ENCODE results near the gene ARSG. TPM values are rescaled to one million over a fixed set of nuclear protein-coding genes. Genes with fewer than 3 reads are reported as not detected.
A peak's percentile ranks its signal among the peaks of the same experiment; 100 is the strongest.
"Not testable (repeated sequence)": the region's sequence is repeated elsewhere in the genome, so short reads cannot be mapped to it uniquely, and the experiment has no call there.

Gene ARSG
- total and polyA plus RNA-seq, 2 of the 4 experiments (the other 2 are of a cell fraction): 2.9 to 3.0 TPM

- H4K8ac ChIP-seq (ENCODE audit: low read depth in 2 of 2, low read length in 2 of 2); H3K9me1 ChIP-seq (ENCODE audit: insufficient read depth, low read length); H3K4me2 ChIP-seq (ENCODE audit: low read depth, low read length); H2BK15ac ChIP-seq (ENCODE audit: low read depth, low read length); H2BK20ac ChIP-seq (ENCODE audit: low read depth, low read length); H4K91ac ChIP-seq (ENCODE audit: insufficient read depth, low read depth, low read length); H3K56ac ChIP-seq (ENCODE audit: extremely low read depth, insufficient read depth, low read length); H2AK9ac ChIP-seq (replicated peaks; ENCODE audit: low read depth, low read length, poor library complexity); H3K79me1 ChIP-seq (ENCODE audit: low read depth in 1 of 2, low read length in 2 of 2); H3K9ac ChIP-seq (ENCODE audit: low read depth, low read length); H2AFZ ChIP-seq (replicated peaks; ENCODE audit: low read length, poor library complexity); H3K4ac ChIP-seq (ENCODE audit: low read depth, low read length); H3K36me3 ChIP-seq (ENCODE audit: control insufficient read depth, insufficient read depth, low read length); H3K9me3 ChIP-seq (ENCODE audit: control insufficient read depth, insufficient read depth, low read length); H2BK120ac ChIP-seq (ENCODE audit: low read depth, low read length); H3K4me1 ChIP-seq (ENCODE audit: control insufficient read depth, insufficient read depth, low read length); POLR2A ChIA-PET (ENCODE audit: unreplicated experiment); H4K20me1 ChIP-seq (ENCODE audit: insufficient read depth, low read length); BruUV-seq (replicated peaks); H3K27me3 ChIP-seq (ENCODE audit: control insufficient read depth, insufficient read depth, low read length); dilution Hi-C loops (cut with HindIII; ENCODE audit: low sequenced_read_pairs, unreplicated experiment); H3K27ac ChIP-seq (ENCODE audit: insufficient read depth, low read length); H3K23ac ChIP-seq (ENCODE audit: low read depth, low read length); H3K4me3 ChIP-seq (ENCODE audit: insufficient read depth, low read depth, low read length); H2BK5ac ChIP-seq (ENCODE audit: low read depth, low read length, poor library complexity, severe bottlenecking): not testable (repeated sequence)
- CTCF ChIA-PET: interaction anchor here (0.6 to 3.8 kb wide), 3 partner anchors 136 to 174 kb away, joined by 3 to 34 read pairs (median 4); no protein-coding TSS in a partner anchor
- intact Hi-C loops (cut with micrococcal nuclease): loop anchor here (1.0 to 10.0 kb wide), 4 partner anchors 136 to 502 kb away; partner anchors contain the start of gene WIPI1
- 100% methylated on average over 1 of the region's 9 CpGs; no CpG with 5 or more reads in 1 of the 2 experiments for WGBS, 2 experiments (ENCODE audit: extremely low coverage in 2 of 2, insufficient read length in 1 of 2)
- ATAC-seq (ENCODE audit: low read depth) (peak; percentile 80), DNase-seq (peak; percentile 55)
- Histone ChIP-seq H3K18ac (ENCODE audit: low read depth, low read length) (peak overlapping the region; percentile 61), H3K14ac (replicated peaks; ENCODE audit: low read depth, low read length) (peak overlapping the region; percentile 10; the same call in 1 of the 2 replicates), H2AK5ac (ENCODE audit: low read depth, low read length) (peak overlapping the region; percentile 1; the same call in 1 of the 2 replicates), H4K5ac (ENCODE audit: low read depth, low read length) (peak overlapping the region; percentile 15; the same call in 1 of the 2 replicates)
- in situ Hi-C loops (cut with MboI; ENCODE audit: low sequenced_read_pairs): loop anchor here (5.0 to 25.0 kb wide), 3 partner anchors 139 to 499 kb away; no protein-coding TSS in a partner anchor
- TF ChIP-seq RAD21 (IDR thresholded peaks at IDR 0.05; ENCODE audit: low read length) (peak; percentile 73), CTCF (conservative IDR thresholded peaks at IDR 0.05; ENCODE audit: low read depth, low read length) (peak; percentile 57), SMC3 (IDR thresholded peaks at IDR 0.05; ENCODE audit: low read depth, low read length) (peak; percentile 74)
Measured at GRCh38 chr17:68263101-68263681, 28.1 kb upstream of the ARSG start.

All from IMR-90 (cell line).